K562 (cell line): ENCODE results near the gene FAAP100. TPM values are rescaled to one million over a fixed set of nuclear protein-coding genes. Genes with fewer than 3 reads are reported as not detected.

Experiments
- HMGN3 ChIP-seq: IDR thresholded peaks from 2 replicates; pipeline ENCODE4 v1.6.1; 2011; ENCODE audit warnings: borderline replicate concordance, low read depth, mild to moderate bottlenecking, mixed read lengths, low read length; ENCODE audit not compliant: insufficient read length; ENCODE audit errors: extremely low read depth
- HOXB6 ChIP-seq: fragments of 250-450 bp; sonication (Bioruptor Pico); IDR thresholded peaks from 2 replicates; pipeline ENCODE4 v1.5.1; 2022; ENCODE audit warnings: mild to moderate bottlenecking, borderline replicate concordance
- JUND ChIP-seq, 2 experiments: IDR thresholded peaks; 2 replicates in 1 of 2; 3 replicates in 1 of 2; pipeline ENCODE4 v1.6.1; 2011; ENCODE audit warnings: borderline replicate concordance in 2 of 2, low read depth in 2 of 2, low read length in 2 of 2, improper control_type of control experiment in 1 of 2, missing biosample characterization in 1 of 2, missing genetic modification characterization in 1 of 2, missing genetic modification reagents in 1 of 2
- KHSRP ChIP-seq: fragments of 450-650 bp; IDR thresholded peaks from 2 replicates; pipeline ENCODE4 v1.6.1; 2017
- L3MBTL2 ChIP-seq: fragments of 450-650 bp; IDR thresholded peaks from 2 replicates; pipeline ENCODE4 v1.6.1; 2016; ENCODE audit warnings: mild to moderate bottlenecking, moderate library complexity
- LARP7 ChIP-seq: fragments of 450-650 bp; IDR thresholded peaks from 2 replicates; pipeline ENCODE4 v1.6.1; 2016
- MAFF ChIP-seq: IDR thresholded peaks from 2 replicates; pipeline ENCODE4 v1.6.1; 2012; ENCODE audit warnings: low read length, improper control_type of control experiment
- RAD51 ChIP-seq: fragments of 450-650 bp; IDR thresholded peaks from 2 replicates; pipeline ENCODE4 v1.7.1; 2016; ENCODE audit warnings: low read depth, mild to moderate bottlenecking, borderline replicate concordance
- RBM34 ChIP-seq: fragments of 200-400 bp; formaldehyde crosslinking; IDR thresholded peaks from 2 replicates; pipeline ENCODE4 v1.6.1; 2018; ENCODE audit warnings: low read length, borderline replicate concordance; ENCODE audit not compliant: insufficient read depth
- SMARCA5 ChIP-seq: fragments of 450-650 bp; IDR thresholded peaks from 2 replicates; pipeline ENCODE4 v1.6.1; 2016
- TAF1 ChIP-seq: IDR thresholded peaks from 2 replicates; pipeline ENCODE4 v1.6.1; 2011; ENCODE audit warnings: mild to moderate bottlenecking, low read length, moderate library complexity; ENCODE audit not compliant: insufficient read depth, control insufficient read depth, severe bottlenecking; ENCODE audit errors: extremely low read depth
- XRCC3 ChIP-seq: fragments of 450-650 bp; IDR thresholded peaks from 2 replicates; pipeline ENCODE4 v1.6.1; 2017; ENCODE audit warnings: mild to moderate bottlenecking, moderate library complexity
- ZKSCAN8 ChIP-seq: fragments of 200-800 bp; sonication (Bioruptor generic); IDR thresholded peaks from 2 replicates; pipeline ENCODE4 v1.6.1; 2016; ENCODE audit warnings: missing genetic modification characterization, missing compliant biosample characterization
- polyA plus RNA-seq, 8 experiments: library from polyadenylated mRNA; depleted of rRNA in 4 of 8; stranded (reverse) in 5 of 8; unstranded in 3 of 8; fragments of >200 nt; fragmentation: Nextera tagmentation in 2 of 8; fragmentation: Illumina TruSeq in 1 of 8; extraction: Ambion mirVana in 2 of 8; extraction: Trizol in 1 of 8; gene quantifications; 2 replicates each; pipeline versions ENCODE4 v1.2.1 to v1.2.3, GENCODE V29; 2011 to 2014; ENCODE audit warnings: inconsistent platforms in 1 of 8, missing spikeins in 1 of 8
- total RNA-seq, 7 experiments: library from RNA; depleted of rRNA in 6 of 7; stranded (reverse); fragments of >200 nt in 6 of 7; fragmentation: Illumina TruSeq in 2 of 7; extraction: Trizol in 2 of 7; gene quantifications; 2 replicates each; pipeline versions ENCODE4 v1.2.1 to v1.2.3, GENCODE V29; 2011 to 2021; ENCODE audit warnings: low replicate concordance in 1 of 7
- TF ChIP-seq, protein P1 (sequence below): sonication (generic); formaldehyde crosslinking; IDR thresholded peaks from 2 replicates; pipeline ENCODE4 v1.8.1; 2023; ENCODE audit warnings: missing genetic modification reagents, mild to moderate bottlenecking, borderline replicate concordance
- TF ChIP-seq, protein P2 (sequence below): fragments of 250-450 bp; sonication (Bioruptor Pico); IDR thresholded peaks from 2 replicates; pipeline ENCODE4 v1.4.0; 2020
- TF ChIP-seq, protein P3 (sequence below): fragments of 450-650 bp; formaldehyde crosslinking; IDR thresholded peaks from 2 replicates; pipeline ENCODE4 v1.4.0; 2022; ENCODE audit warnings: mild to moderate bottlenecking, moderate library complexity

The FAAP100 gene
- total and polyA plus RNA-seq, 9 of the 15 experiments (the other 6 are each of a cell fraction or from before 2014, with no cell fraction given), result 0.31 to 51.2 (median 12.6) TPM

DNA sequence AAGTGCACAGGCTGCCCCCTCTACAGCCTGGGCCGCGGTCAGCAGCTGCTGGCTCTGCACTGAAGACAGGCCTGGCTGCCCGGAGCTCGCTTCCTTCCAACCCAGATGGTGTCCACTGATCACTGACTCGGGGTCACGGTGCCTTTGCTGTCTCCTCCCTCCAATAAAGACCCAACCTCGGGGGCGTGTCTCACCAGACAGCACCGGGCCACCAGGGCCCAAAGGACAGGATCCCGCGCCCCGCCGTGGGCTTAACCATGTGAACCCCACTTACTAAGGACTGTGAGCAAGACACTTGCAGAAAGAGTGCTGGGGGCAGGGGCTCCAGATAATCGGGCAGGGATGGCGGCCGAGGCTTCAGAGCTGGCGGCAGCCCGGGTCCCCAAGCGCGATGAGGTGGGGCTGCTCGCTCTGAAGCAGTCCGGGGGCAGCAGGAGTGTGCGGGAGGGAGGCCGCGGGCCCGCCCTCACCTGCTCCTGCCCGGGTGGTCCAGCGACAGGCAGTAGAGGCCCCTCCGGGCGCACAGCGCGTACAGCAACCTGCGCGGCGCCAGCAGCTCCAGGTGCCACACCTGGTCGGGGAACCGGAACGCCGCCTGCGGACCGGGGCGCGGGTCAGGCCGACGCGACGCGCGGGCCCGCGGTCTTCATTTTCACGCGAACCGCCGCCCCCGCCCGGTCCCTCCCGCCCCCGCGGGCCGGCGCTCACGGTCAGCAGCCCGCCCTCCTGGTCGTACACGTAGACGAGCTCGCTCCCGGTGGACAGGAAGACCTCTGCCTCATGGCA, 502 bp downstream of the FAAP100 start (continued):
- TF ChIP-seq ZKSCAN8 (CRISPR knock-in tag) (no peak), L3MBTL2 (0 out of 2 replicates have a peak, but pooled peaks have one; percentile 29), LARP7 (no peak), SMARCA5 (no peak), MAFF (no peak), HOXB6 (CRISPR knock-in tag) (no peak), RAD51 (no peak), TAF1 (no peak), KHSRP (no peak), XRCC3 (no peak), HMGN3 (no peak), JUND (IDR thresholded peaks at IDR 0.05; ENCODE audit: borderline replicate concordance, low read depth, low read length) (0 out of 2 replicates have a peak, but pooled peaks have one; percentile 7), JUND (tag; IDR thresholded peaks at IDR 0.05; ENCODE audit: borderline replicate concordance, low read depth, low read length) (no peak), RBM34 (no peak)
- TF ChIP-seq, protein P1, sequence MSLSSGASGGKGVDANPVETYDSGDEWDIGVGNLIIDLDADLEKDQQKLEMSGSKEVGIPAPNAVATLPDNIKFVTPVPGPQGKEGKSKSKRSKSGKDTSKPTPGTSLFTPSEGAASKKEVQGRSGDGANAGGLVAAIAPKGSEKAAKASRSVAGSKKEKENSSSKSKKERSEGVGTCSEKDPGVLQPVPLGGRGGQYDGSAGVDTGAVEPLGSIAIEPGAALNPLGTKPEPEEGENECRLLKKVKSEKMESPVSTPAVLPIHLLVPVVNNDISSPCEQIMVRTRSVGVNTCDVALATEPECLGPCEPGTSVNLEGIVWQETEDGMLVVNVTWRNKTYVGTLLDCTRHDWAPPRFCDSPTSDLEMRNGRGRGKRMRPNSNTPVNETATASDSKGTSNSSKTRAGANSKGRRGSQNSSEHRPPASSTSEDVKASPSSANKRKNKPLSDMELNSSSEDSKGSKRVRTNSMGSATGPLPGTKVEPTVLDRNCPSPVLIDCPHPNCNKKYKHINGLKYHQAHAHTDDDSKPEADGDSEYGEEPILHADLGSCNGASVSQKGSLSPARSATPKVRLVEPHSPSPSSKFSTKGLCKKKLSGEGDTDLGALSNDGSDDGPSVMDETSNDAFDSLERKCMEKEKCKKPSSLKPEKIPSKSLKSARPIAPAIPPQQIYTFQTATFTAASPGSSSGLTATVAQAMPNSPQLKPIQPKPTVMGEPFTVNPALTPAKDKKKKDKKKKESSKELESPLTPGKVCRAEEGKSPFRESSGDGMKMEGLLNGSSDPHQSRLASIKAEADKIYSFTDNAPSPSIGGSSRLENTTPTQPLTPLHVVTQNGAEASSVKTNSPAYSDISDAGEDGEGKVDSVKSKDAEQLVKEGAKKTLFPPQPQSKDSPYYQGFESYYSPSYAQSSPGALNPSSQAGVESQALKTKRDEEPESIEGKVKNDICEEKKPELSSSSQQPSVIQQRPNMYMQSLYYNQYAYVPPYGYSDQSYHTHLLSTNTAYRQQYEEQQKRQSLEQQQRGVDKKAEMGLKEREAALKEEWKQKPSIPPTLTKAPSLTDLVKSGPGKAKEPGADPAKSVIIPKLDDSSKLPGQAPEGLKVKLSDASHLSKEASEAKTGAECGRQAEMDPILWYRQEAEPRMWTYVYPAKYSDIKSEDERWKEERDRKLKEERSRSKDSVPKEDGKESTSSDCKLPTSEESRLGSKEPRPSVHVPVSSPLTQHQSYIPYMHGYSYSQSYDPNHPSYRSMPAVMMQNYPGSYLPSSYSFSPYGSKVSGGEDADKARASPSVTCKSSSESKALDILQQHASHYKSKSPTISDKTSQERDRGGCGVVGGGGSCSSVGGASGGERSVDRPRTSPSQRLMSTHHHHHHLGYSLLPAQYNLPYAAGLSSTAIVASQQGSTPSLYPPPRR (CRISPR knock-in tag), result no peak
- TF ChIP-seq, protein P2, sequence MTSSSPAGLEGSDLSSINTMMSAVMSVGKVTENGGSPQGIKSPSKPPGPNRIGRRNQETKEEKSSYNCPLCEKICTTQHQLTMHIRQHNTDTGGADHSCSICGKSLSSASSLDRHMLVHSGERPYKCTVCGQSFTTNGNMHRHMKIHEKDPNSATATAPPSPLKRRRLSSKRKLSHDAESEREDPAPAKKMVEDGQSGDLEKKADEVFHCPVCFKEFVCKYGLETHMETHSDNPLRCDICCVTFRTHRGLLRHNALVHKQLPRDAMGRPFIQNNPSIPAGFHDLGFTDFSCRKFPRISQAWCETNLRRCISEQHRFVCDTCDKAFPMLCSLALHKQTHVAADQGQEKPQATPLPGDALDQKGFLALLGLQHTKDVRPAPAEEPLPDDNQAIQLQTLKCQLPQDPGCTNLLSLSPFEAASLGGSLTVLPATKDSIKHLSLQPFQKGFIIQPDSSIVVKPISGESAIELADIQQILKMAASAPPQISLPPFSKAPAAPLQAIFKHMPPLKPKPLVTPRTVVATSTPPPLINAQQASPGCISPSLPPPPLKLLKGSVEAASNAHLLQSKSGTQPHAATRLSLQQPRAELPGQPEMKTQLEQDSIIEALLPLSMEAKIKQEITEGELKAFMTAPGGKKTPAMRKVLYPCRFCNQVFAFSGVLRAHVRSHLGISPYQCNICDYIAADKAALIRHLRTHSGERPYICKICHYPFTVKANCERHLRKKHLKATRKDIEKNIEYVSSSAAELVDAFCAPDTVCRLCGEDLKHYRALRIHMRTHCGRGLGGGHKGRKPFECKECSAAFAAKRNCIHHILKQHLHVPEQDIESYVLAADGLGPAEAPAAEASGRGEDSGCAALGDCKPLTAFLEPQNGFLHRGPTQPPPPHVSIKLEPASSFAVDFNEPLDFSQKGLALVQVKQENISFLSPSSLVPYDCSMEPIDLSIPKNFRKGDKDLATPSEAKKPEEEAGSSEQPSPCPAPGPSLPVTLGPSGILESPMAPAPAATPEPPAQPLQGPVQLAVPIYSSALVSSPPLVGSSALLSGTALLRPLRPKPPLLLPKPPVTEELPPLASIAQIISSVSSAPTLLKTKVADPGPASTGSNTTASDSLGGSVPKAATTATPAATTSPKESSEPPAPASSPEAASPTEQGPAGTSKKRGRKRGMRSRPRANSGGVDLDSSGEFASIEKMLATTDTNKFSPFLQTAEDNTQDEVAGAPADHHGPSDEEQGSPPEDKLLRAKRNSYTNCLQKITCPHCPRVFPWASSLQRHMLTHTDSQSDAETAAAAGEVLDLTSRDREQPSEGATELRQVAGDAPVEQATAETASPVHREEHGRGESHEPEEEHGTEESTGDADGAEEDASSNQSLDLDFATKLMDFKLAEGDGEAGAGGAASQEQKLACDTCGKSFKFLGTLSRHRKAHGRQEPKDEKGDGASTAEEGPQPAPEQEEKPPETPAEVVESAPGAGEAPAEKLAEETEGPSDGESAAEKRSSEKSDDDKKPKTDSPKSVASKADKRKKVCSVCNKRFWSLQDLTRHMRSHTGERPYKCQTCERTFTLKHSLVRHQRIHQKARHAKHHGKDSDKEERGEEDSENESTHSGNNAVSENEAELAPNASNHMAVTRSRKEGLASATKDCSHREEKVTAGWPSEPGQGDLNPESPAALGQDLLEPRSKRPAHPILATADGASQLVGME, result no peak
- TF ChIP-seq, protein P3, sequence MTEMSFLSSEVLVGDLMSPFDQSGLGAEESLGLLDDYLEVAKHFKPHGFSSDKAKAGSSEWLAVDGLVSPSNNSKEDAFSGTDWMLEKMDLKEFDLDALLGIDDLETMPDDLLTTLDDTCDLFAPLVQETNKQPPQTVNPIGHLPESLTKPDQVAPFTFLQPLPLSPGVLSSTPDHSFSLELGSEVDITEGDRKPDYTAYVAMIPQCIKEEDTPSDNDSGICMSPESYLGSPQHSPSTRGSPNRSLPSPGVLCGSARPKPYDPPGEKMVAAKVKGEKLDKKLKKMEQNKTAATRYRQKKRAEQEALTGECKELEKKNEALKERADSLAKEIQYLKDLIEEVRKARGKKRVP (CRISPR knock-in tag), result no peak
